HG02938 (cell line): Measurements from ENCODE around the gene VCL.
"Not testable (repeated sequence)": the region's sequence is repeated elsewhere in the genome, so short reads cannot be mapped to it uniquely, and the experiment has no call there.

ENCODE experiments used
- ATAC-seq: cut with Tn5 transposase; IDR thresholded peaks from one replicate; pipeline ENCODE4 v1.9.1; 2021; ENCODE audit warnings: mild to moderate bottlenecking, moderate library complexity; ENCODE audit not compliant: unreplicated experiment

The VCL gene

GRCh38 chr10:73997787-73998622, at the start of gene VCL:
Gene VCL, plus strand, starts transcription at chr10:73998116. Its CDS starts 92 bp downstream, at chr10:73998208.
- ATAC-seq: peak; percentile 96

GRCh38 chr10:73948947-73949633, 48.8 kb upstream of the VCL start:
- ATAC-seq: no peak

DNA sequence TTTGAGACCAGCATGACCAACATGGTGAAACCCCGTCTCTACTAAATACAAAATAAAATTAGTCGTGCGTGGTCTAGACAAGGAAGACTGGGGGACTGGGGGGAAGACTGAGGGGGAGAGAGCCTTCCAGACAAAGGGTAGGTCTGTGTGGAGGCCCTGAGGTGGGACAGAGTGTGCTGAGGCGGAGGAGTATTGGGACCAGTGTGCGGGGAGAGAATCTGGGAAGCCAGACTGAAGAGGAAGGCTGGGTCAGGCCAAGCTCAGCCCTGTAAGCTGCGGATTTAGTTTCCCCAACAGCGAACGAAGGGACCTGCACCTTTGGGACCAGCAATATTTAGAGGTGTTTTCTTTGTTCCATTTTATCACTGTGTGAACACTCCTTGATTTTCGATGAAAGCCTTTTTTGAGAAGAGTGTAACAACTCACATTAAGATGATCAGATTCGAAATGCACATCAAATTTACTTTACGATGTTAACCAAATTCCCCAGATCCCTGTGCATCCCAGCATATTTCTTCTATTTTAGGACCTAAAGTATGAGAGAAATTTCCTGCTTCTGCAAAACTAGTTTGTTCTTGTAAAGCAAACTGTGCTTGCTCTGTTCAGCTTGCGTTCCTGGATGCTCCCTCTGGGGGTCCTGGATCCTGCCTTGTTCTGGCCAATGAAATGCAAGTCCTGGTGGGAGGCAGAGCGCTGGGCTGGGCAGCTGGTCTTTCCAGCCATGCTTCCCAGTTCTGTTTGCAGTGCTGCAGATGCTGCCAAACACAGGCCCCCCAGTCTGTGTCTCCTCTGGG, 47.6 kb upstream of the VCL start:
- ATAC-seq: no peak

- ATAC-seq: no peak
Observed at GRCh38 chr10:73953665-73954064, 44.3 kb upstream of the VCL start.

DNA sequence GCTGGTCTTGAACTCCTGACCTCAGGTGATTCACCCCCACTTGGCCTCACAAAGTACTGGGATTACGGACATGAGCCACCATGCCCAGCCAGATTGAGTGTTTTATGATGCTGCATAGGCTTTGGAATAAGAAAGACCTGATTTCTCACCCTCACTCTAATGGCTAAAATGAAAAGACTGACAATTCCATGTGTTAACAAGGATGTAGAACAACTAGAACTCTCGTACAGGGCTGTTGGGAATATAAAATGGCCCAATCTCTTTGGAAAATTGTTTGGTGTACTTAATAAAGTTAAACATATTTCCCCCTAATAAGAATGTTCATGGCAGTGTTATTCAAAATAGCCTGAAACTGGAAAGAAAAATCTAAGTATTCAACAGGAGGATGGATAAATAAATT, 43.2 kb upstream of the VCL start:
- no peak for ATAC-seq

DNA sequence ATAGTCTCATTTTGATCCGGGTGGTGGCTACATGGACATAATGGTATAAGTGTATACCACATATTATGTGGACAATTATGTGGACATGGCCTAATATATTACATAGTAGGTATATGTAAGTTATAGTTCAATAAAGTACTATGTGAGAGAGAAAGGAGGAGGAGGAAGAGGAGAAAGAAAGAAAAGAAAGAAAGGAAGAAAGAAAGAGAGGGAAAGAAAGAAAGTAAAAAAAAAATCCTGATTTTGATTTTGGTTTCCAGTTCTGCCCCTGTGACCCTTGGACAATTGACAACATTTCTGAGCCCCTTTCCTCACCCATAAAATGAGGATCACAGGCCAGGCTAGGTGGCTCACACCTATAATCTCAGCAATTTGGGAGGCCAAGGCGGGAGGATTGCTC, 42.2 kb upstream of the VCL start:
- ATAC-seq: no peak

DNA sequence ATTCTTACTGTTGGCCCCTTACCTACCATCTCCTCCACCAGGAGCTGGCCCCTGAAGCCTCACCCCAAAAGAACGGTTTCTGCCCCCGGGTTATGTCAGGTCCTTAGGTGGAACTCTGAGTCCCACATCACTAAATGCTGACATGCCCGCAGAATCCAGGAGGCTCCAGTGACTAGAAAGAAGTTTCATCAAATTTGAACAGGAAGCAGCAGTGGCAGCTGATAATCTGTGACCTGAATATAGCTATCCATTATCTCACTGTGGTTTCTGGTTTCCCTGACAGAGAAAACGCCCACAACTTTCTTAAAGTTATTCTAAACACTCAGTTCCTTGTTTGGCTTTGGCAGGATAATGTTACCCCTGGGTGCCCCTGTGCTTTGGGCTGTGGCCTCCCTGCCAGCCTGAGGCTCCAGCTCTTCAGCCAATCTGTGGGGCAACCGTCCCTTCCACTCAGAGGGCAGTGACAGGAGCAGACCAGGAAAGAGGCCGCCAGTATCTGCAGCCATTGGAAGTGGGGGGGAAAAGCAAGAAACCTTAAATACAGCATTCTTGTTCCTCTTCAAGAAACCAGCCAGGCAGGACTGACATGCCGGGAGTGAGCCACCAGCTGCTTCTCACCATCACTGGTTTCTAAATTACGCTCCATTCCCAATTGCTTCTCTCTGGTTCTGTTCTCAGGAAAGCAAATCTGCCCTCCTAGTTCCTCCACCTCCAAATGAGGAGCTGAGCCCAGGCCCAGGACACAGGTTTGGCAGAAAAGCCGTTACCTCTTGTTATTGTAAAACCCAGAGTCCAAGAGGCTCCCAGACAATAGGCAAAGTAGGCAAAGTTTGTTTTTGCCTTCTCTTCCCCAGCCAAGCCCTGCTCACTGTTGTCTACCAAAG, 41.2 kb upstream of the VCL start:
- peak; percentile 46 for ATAC-seq

GRCh38 chr10:73959484-73960243, 38.3 kb upstream of the VCL start:
- no peak for ATAC-seq

DNA sequence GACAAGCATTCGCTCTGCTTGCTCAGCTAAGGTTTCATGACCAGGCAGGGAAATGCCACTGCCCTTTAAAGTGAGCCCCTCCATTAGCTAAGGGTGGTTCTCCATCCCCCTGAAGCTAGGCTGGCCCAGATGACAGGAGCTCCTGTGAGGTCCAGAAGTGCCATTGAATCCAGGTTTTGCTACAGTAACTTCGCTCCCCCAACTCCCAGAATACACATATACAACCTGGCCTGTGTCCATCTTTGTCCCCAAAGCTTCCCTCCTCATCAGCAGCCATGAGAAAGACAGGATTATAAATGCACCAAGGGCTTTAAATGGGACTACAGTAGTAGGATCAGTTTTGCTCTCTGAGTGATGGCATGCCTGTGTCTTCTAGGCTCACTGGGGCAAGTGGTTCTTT, 35.5 kb upstream of the VCL start:
- ATAC-seq: no peak

GRCh38 chr10:73963533-73963932, 34.4 kb upstream of the VCL start:
- not testable (repeated sequence) for ATAC-seq

DNA sequence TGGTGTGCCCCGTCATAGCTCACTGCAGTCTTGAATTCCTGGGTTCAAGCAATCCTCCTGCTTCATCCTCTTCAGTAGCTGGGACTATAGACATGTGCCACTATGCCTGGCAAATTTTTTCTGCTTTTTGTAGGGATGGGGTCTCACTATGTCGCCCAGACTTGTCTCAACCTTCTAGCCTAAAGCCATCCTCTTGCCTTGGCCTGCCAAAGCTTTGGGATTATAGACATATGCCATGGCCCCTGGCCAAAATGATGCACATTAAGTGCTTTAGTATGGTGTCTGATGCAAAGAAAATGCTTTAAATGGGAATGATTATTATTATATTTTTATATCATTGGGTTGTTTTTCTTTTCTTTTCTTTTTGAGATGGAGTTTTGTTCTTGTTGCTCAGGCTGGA, 33.2 kb upstream of the VCL start:
- ATAC-seq: no peak

GRCh38 chr10:73965267-73965889, 32.5 kb upstream of the VCL start:
- not testable (repeated sequence) for ATAC-seq

DNA sequence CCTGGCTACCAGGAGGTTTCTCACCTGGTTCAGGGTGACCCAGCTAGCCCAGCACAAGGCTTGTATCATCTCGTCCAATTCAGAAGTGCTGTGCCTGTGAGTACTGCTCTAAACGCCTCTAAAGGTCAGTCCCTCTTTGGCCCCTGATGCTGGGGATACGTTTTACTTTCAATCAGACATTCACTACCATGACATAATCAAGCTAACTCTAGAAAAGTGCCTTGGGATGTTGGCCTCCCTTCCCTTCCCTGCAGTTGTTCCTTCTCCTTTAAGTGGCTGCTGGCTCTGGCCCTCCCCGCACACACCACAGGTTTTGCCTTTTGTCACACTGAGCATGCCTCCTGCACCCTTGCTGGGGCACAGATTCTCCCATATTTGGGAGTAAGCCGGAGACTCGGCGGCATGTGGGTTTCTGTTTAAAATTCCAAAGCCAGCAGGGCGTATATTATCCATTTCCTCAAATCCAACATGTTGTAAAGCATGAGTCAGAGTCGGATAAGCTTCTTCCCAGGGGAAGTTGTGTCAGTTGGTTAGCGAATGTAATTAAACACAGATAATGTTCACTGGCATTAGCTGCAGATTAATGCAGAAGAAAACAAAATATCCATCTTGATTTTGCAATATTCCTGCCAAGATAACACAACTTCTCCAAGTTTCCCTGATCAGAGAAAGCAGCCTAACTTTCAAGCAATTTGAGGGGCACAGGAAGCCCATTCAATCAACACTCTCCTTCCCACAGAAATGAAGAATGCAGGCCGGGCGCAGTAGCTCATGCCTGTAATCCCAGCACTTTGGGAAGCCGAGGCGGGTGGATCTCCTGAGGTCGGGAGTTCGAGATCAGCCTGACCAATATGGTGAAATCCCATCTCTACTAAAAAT, 31.8 kb upstream of the VCL start:
- ATAC-seq: no peak

- no peak for ATAC-seq
Observed at GRCh38 chr10:73967022-73967429, 30.9 kb upstream of the VCL start.

- no peak for ATAC-seq
Observed at GRCh38 chr10:73967544-73967943, 30.4 kb upstream of the VCL start.

DNA sequence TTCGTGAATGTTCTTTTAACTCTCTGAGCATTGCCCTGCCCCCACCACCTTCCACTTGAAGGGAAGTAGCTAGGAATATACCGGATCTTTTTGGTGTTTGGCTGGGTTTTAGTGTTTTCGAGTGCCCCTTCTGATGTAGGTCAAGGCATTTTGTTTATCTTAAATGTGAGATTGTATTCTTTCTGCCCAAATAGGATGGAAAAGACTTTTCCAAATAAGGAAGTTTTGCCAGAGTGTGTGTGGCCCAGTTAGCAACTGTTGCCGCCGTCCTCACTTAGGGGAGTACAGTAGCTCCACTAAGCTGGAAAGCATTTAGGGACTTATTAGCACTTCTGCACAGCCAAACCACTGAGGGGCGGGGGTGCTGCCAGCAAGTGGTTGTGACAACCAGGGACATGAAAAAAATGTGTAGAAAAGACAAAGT, 29.8 kb upstream of the VCL start:
- no peak for ATAC-seq

- no peak for ATAC-seq
Observed at GRCh38 chr10:73969224-73969841, 28.6 kb upstream of the VCL start.

DNA sequence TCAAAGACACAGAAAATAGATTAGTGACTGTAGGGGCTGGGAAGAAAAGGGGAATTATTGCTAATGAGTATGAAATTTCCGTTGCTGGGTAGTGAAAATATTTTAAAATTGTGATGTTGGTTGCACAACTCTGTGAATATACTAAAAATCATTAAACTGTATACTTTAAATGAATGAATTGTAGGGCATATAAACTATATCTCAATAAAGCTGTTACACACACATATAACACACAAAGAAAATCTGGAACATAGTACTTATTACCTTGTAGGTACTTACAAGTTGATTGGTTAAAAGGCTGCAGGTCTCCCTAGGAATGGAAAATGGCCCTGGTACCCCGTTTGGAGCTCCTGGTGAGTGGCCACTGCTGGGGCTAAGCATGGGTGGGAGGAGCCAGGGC, 27.1 kb upstream of the VCL start:
- no peak for ATAC-seq
